ENCODE measurements around the gene SNRNP48. TPM values are rescaled to one million over a fixed set of nuclear protein-coding genes. Genes with fewer than 3 reads are reported as not detected.

Gene SNRNP48
- polyA plus RNA-seq, 1 of the 3 experiments (the other 2 are of a cell fraction): 5.7 TPM

DNA sequence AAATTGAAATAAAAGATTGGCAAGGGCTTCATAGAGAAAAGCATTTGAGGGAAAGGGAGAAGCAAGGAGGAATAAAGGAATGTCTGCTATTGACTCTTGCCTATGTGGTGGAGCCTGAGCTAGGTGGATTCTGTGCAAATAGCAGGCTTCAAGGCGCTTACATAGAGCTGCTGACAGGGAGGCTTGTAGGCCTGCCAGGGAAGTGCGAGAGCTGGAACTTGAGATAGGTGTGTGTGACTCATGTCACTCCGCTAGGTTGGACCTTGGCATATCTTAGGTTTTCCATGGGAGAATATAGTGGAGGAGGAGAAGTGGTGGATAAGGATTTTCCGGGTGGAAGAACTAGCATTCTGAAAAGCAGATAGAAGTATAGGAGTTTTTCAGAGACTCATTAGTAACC, 14.0 kb downstream of the SNRNP48 start:
- H3K36me3 ChIP-seq (replicated peaks in 1 of 2; ENCODE audit: control insufficient read depth in 1 of 2, insufficient read depth in 2 of 2, low read length in 1 of 2): peaks cover 86 to 91% of the 10 kb centered on the region in 2 experiments
- H3K79me2 ChIP-seq (ENCODE audit: insufficient read depth): no peaks in the 10 kb centered on the region
- H2AFZ ChIP-seq (ENCODE audit: low read depth): no peak overlapping the region
- no peak overlapping the region for H3K9ac ChIP-seq
- 91% methylated on average over 4 of the region's 4 CpGs for WGBS (ENCODE audit: low lambda C conversion rate)
- no peaks in the 10 kb centered on the region for H3K9me2 ChIP-seq
- no peak overlapping the region for H3K27ac ChIP-seq (ENCODE audit: low read depth in 2 of 2, low read length in 1 of 2)
- no peak overlapping the region for H3K4me3 ChIP-seq (ENCODE audit: low read depth in 2 of 2, low read length in 1 of 2)
- H3F3A ChIP-seq (replicated peaks; ENCODE audit: insufficient read depth): no peaks in the 10 kb centered on the region
- H3K4me2 ChIP-seq: no peak overlapping the region
- POLR2A ChIA-PET: no interaction called here
- no peaks in the 10 kb centered on the region for H4K20me1 ChIP-seq (ENCODE audit: insufficient read depth)
- DNase-seq: no peak
- TF ChIP-seq RXRA (IDR thresholded peaks at IDR 0.05; ENCODE audit: borderline replicate concordance, low read depth) (no peak), FOXJ3 (CRISPR knock-in tag; IDR thresholded peaks at IDR 0.05) (no peak), JUND (IDR thresholded peaks at IDR 0.05) (no peak), RAD21 (IDR thresholded peaks at IDR 0.05; ENCODE audit: low read length) (no peak), RCOR1 (IDR thresholded peaks at IDR 0.05; ENCODE audit: low read length) (no peak), TEAD4 (IDR thresholded peaks at IDR 0.05; ENCODE audit: borderline replicate concordance, insufficient read depth) (no peak)
- H3K27me3 ChIP-seq (ENCODE audit: insufficient read depth): no peaks in the 10 kb centered on the region
- no peaks in the 10 kb centered on the region for H3K9me3 ChIP-seq
- CTCF ChIA-PET: interaction anchor here (1.2 to 4.6 kb wide), 2 partner anchors 11 to 328 kb away, joined by 3 to 26 read pairs; no protein-coding TSS in a partner anchor
- H3K4me1 ChIP-seq (ENCODE audit: control insufficient read depth in 1 of 2, insufficient read depth in 2 of 2, low read depth in 1 of 2, low read length in 1 of 2): no peaks in the 10 kb centered on the region

DNA sequence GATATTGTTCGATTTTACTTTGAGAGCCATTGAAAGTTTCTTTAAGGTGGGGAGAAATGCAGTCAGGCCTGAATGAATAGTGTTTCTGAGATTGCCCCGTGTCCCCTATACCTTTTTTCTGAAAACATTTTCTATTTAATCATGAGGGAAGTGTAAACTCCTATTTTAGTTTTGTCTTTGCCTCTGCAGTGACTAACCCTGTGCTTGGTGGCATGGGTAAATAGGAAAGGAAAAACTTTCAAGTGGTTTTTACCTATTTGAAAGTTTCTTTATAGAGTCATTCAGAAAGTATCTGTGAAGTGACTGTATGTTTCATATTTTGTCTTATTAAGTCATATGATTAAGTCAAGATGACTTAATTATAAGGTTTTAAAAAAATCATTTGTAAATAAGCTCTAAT, 14.5 kb downstream of the SNRNP48 start:
- Histone ChIP-seq H3F3A (replicated peaks; ENCODE audit: insufficient read depth) (no peaks in the 10 kb centered on the region), H4K20me1 (ENCODE audit: insufficient read depth) (no peaks in the 10 kb centered on the region), H3K36me3 (replicated peaks in 1 of 2; ENCODE audit: control insufficient read depth in 1 of 2, insufficient read depth in 2 of 2, low read length in 1 of 2) (peaks cover 87 to 95% of the 10 kb centered on the region in 2 experiments), H3K27me3 (ENCODE audit: insufficient read depth) (no peaks in the 10 kb centered on the region), H2AFZ (ENCODE audit: low read depth) (no peak overlapping the region), H3K9me2 (no peaks in the 10 kb centered on the region), H3K9ac (no peak overlapping the region), H3K27ac (ENCODE audit: low read depth in 2 of 2, low read length in 1 of 2) (no peak overlapping the region), H3K4me3 (ENCODE audit: low read depth in 2 of 2, low read length in 1 of 2) (no peak overlapping the region), H3K4me1 (ENCODE audit: control insufficient read depth in 1 of 2, insufficient read depth in 2 of 2, low read depth in 1 of 2, low read length in 1 of 2) (no peaks in the 10 kb centered on the region), H3K9me3 (no peaks in the 10 kb centered on the region), H3K4me2 (no peak overlapping the region), H3K79me2 (ENCODE audit: insufficient read depth) (no peaks in the 10 kb centered on the region)
- ChIA-PET POLR2A (no interaction called here), CTCF (interaction anchor here (1.2 to 4.6 kb wide), 2 partner anchors 11 to 329 kb away, joined by 3 to 26 read pairs; no protein-coding TSS in a partner anchor)
- TF ChIP-seq TCF12 (IDR thresholded peaks at IDR 0.05) (no peak), JUND (IDR thresholded peaks at IDR 0.05) (no peak), PBX3 (IDR thresholded peaks at IDR 0.05) (no peak)
- TF ChIP-seq, protein P1, sequence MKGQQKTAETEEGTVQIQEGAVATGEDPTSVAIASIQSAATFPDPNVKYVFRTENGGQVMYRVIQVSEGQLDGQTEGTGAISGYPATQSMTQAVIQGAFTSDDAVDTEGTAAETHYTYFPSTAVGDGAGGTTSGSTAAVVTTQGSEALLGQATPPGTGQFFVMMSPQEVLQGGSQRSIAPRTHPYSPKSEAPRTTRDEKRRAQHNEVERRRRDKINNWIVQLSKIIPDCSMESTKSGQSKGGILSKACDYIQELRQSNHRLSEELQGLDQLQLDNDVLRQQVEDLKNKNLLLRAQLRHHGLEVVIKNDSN (IDR thresholded peaks at IDR 0.05; ENCODE audit: borderline replicate concordance, low read depth): no peak
- no peak for DNase-seq
- WGBS (ENCODE audit: low lambda C conversion rate): 91% methylated on average over 2 of the region's 2 CpGs

Measured in SK-N-SH (cell line).